Large intestine (tissue), 3 donors: ENCODE results near the gene PARP9. TPM values are rescaled to one million over a fixed set of nuclear protein-coding genes. Genes with fewer than 3 reads are reported as not detected.

Source experiments
- DNase-seq, 2 donors: peaks; one replicate each; pipeline versions ENCODE4 v3.0.0 to v3.0.0-alpha.2; 2013
- H3K27ac ChIP-seq: one replicate; pipeline ENCODE4 v1.5.1; 2013; ENCODE audit warnings: low read length
- H3K27me3 ChIP-seq: 2 replicates; pipeline ENCODE4 v1.6.1; 2013; ENCODE audit warnings: low read length; ENCODE audit not compliant: control insufficient read depth, insufficient read depth
- H3K36me3 ChIP-seq: 2 replicates; pipeline ENCODE4 v1.6.1; 2013; ENCODE audit warnings: low read length; ENCODE audit not compliant: control insufficient read depth, insufficient read depth
- H3K4me1 ChIP-seq: one replicate; pipeline ENCODE4 v1.6.1; 2013; ENCODE audit warnings: low read length; ENCODE audit not compliant: control insufficient read depth, insufficient read depth
- H3K4me3 ChIP-seq: one replicate; pipeline ENCODE4 v1.5.1; 2013; ENCODE audit warnings: low read length
- H3K9me3 ChIP-seq: one replicate; pipeline ENCODE4 v1.6.1; 2013; ENCODE audit warnings: mild to moderate bottlenecking, low read depth, low read length, moderate library complexity; ENCODE audit not compliant: control insufficient read depth
- WGBS: methylation state at CpG from one replicate; pipeline ENCODE4 v1.1.5; 2013; ENCODE audit warnings: low lambda C conversion rate; ENCODE audit not compliant: insufficient coverage; 5-methylcytosine and 5-hydroxymethylcytosine counted together
- polyA plus RNA-seq: library from polyadenylated mRNA; unstranded; fragments of 120-200 nt; gene quantifications from one replicate; pipeline ENCODE4 v1.2.1, GENCODE V29; 2013

PARP9 gene
- polyA plus RNA-seq, 1 donor = 32.0 TPM

GRCh38 chr3:122496508-122496907 lies 67.6 kb downstream of the PARP9 start:
- peaks cover 23% of the 10 kb centered on the region for H3K36me3 ChIP-seq
- H3K4me1 ChIP-seq = no peaks in the 10 kb centered on the region
- 100% methylated on average over 1 of the region's 2 CpGs for WGBS
- no peaks in the 10 kb centered on the region for H3K9me3 ChIP-seq
- H3K27ac ChIP-seq = no peak overlapping the region
- H3K27me3 ChIP-seq = no peaks in the 10 kb centered on the region
- DNase-seq = no peak
- H3K4me3 ChIP-seq = no peak overlapping the region

- Histone ChIP-seq H3K4me3 (no peak overlapping the region), H3K27ac (no peak overlapping the region), H3K27me3 (no peaks in the 10 kb centered on the region), H3K36me3 (peaks cover 29% of the 10 kb centered on the region), H3K4me1 (no peaks in the 10 kb centered on the region), H3K9me3 (no peaks in the 10 kb centered on the region)
- DNase-seq = no peak
- 94% methylated on average over 3 of the region's 3 CpGs for WGBS
These were observed 70.8 kb downstream of the PARP9 start for GRCh38 chr3:122493296-122493695.

- 43% methylated on average over 3 of the region's 7 CpGs for WGBS
- no peaks in the 10 kb centered on the region for H3K4me1 ChIP-seq
These were observed 75.7 kb downstream of the PARP9 start for GRCh38 chr3:122488262-122488973.

GRCh38 chr3:122484985-122485384 lies 79.1 kb downstream of the PARP9 start:
- WGBS = no CpG with 5 or more reads among the region's 5 CpGs
- H3K27ac ChIP-seq = no peak overlapping the region

More at GRCh38 chr3:122488262-122488973, 75.7 kb downstream of the PARP9 start:
- Histone ChIP-seq H3K4me3 (no peak overlapping the region), H3K9me3 (no peaks in the 10 kb centered on the region), H3K27me3 (no peaks in the 10 kb centered on the region), H3K27ac (no peak overlapping the region), H3K36me3 (peaks cover 10% of the 10 kb centered on the region)
- no peak for DNase-seq

GRCh38 chr3:122481390-122481789 lies 82.7 kb downstream of the PARP9 start:
- Histone ChIP-seq H3K4me3 (no peak overlapping the region), H3K9me3 (no peaks in the 10 kb centered on the region), H3K4me1 (no peaks in the 10 kb centered on the region), H3K27me3 (no peaks in the 10 kb centered on the region), H3K36me3 (peaks cover 2% of the 10 kb centered on the region), H3K27ac (no peak overlapping the region)
- WGBS = 92% methylated on average over 2 of the region's 3 CpGs
- DNase-seq = no peak

More at GRCh38 chr3:122484985-122485384, 79.1 kb downstream of the PARP9 start:
- Histone ChIP-seq H3K4me3 (no peak overlapping the region), H3K27me3 (no peaks in the 10 kb centered on the region), H3K9me3 (no peaks in the 10 kb centered on the region), H3K4me1 (no peaks in the 10 kb centered on the region), H3K36me3 (peaks cover 5% of the 10 kb centered on the region)
- no peak for DNase-seq

Other genes with a start within 250 kb of the PARP9 start
- 1.2 TPM for gene CSTA, start 239.1 kb downstream of the PARP9 start, polyA plus RNA-seq
- gene MIX23, start 181.1 kb downstream of the PARP9 start, polyA plus RNA-seq = 42.4 TPM
- 60.4 TPM for gene FAM162A, start 180.1 kb downstream of the PARP9 start, polyA plus RNA-seq
- 7.6 TPM for gene WDR5B, start 148.2 kb downstream of the PARP9 start, polyA plus RNA-seq
- gene KPNA1, start 49.4 kb downstream of the PARP9 start, polyA plus RNA-seq = 35.0 TPM
- 34.0 TPM for gene DTX3L, start within 50 bp of the PARP9 start, polyA plus RNA-seq
- 1.5 TPM for gene PARP15, start 13.3 kb upstream of the PARP9 start, polyA plus RNA-seq
- 34.1 TPM for gene PARP14, start 116.5 kb upstream of the PARP9 start, polyA plus RNA-seq
- 13.2 TPM for gene HSPBAP1, start 229.5 kb upstream of the PARP9 start, polyA plus RNA-seq
- gene SLC49A4, start 230.8 kb upstream of the PARP9 start, polyA plus RNA-seq = 14.3 TPM